IPS DF 4.7 (cell line): Measurements from ENCODE around the gene SLC17A4.

Experiments used
- DNase-seq: peaks from one replicate; pipeline ENCODE4 v3.0.0-alpha.2; 2013; ENCODE audit warnings: low spot score; ENCODE audit errors: extremely low read depth

SLC17A4 gene

GRCh38 chr6:25749837-25750236 is 4.7 kb upstream of the SLC17A4 start:
- DNase-seq: no peak

GRCh38 chr6:25750906-25751305 is 3.6 kb upstream of the SLC17A4 start:
- no peak for DNase-seq

DNA sequence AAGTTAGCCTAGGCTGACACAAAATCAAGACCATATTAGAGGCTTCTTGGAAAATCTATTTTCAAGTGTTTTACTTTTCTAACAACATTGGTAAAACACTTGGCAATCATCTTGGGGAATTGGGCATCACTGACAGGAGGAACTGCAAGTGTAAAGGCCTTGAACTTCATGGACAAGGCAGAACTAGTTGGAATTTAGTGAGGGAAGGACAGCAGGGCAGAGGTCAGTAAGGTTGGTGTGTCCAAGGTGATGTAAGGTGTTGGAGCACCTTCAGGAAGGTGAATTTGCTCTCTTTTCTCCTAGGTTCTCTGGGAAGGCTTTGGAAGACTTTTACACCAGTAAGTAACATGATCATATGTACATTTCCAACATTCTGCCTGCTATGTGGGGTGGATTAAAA is 1.5 kb upstream of the SLC17A4 start:
- DNase-seq: no peak

DNA sequence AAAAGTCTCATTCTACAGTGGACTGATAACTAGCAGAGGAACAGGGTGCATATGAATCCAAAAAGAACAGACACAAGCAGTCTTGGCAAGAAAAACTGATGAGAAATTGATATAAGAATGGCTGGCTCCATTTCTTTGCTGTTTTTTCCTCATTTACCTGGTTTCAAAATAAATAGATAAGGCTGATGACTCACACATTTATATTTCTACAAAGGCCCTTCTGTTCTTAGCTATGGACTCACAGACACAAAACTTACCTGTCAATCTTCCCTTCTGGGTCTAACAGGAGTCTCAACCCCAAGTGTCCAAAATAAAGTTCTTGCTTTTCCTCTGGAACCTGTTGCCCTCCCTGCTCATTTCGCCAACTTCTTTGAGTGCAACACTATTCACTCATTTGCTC is 941 bp downstream of the SLC17A4 start:
- no peak for DNase-seq

GRCh38 chr6:25756382-25757363 is 2.1 kb downstream of the SLC17A4 start:
- DNase-seq: no peak

GRCh38 chr6:25757936-25758642 is 3.5 kb downstream of the SLC17A4 start:
- no peak for DNase-seq

GRCh38 chr6:25764611-25765010 is 10.1 kb downstream of the SLC17A4 start:
- DNase-seq: no peak

DNA sequence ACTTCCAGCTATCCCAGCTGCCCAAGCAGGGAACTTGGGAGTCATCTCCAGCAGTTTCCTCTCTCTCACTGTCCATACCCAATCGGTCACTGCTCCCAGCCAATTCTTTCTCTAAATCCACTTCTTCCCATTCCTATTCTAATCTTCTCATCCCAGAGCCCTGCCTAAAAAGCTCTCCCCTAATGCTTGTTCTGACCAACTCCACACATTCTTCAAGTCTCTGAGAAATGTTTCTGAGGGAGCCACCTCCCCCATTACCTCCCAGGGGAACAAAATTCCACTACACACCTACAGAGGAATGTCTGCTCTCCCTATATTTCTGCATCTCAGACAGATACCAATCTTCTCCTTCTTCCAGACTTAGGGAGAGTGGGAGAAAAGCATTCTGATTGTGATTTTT is 14.0 kb downstream of the SLC17A4 start:
- DNase-seq: no peak

DNA sequence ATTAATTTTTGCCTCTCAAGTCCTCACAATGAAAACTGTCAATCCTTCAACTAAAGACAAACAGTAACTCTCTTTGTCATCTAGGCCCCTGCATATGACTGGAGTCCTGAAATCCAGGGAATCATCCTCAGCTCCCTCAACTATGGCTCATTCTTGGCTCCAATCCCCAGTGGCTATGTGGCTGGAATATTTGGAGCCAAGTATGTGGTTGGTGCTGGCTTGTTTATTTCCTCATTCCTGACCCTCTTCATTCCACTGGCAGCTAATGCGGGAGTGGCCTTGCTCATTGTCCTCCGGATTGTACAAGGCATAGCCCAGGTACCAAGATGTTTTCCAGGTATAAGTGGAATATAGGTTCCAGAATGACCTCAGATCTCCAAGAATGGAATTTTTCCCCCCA is 15.4 kb downstream of the SLC17A4 start:
- no peak for DNase-seq

DNA sequence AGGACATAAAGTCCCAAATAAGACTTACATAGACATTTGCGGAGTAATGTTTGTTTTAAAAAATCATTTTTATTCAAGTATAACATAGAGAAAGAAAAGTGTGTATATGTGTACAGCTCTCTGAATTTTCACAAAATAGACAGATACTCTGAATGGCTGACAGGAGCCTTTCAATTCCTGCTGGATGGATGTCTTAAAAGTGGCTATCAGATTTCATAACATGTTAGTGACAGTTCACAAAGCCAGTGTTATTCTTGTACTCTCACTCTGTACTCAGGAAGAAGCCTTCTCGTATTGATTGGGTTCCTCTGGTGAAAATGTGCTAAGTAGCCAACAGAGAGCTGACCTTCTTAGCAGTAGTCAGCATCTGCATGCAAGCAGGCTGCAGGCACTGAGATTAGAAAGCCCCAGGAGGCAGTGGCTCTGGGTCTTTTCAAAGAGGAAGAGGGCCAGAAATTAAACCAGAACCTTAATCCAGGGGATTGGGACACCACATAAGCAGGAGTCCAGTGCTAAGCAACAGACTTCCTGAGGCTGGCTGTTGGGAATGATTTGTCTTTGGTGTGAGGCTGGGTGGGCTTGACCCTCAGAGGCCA is 19.7 kb downstream of the SLC17A4 start:
- DNase-seq: no peak

GRCh38 chr6:25777031-25777430 is 22.5 kb downstream of the SLC17A4 start:
- no peak for DNase-seq

DNA sequence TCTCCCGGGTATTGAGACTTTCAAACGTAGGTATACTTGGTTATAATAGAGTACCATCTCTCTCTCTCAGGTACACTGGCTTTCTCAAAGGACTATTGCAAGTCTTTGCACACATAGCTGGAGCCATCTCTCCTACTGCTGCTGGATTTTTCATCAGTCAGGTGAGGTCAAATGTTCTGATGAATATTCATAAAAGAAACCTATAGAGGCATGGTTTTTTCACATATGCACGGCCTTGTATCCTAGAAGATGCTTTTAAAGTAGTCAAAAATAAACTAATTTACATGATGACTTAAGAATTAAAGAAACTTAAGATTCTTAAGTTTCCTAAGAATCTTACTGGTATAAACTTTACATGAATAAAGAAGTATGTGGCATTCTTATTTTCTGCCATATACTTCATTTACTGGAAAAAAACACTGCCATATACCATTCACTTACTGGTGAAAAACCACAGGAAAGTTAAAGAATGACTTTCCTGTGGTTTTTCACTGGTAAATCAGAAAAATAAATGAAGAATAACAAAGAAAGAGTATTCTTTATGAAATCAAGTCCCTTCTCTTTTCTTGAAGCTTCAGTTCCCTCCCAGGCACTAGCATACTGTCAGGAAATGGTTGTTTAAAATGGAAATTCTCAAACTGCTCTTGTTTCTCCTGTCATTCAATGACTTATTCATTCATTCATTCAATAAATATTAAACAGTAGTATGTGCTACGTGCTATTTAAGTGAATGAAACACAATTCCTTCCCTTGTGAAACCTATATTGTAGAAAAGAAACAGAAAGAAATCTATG is 23.5 kb downstream of the SLC17A4 start:
- DNase-seq: no peak

DNA sequence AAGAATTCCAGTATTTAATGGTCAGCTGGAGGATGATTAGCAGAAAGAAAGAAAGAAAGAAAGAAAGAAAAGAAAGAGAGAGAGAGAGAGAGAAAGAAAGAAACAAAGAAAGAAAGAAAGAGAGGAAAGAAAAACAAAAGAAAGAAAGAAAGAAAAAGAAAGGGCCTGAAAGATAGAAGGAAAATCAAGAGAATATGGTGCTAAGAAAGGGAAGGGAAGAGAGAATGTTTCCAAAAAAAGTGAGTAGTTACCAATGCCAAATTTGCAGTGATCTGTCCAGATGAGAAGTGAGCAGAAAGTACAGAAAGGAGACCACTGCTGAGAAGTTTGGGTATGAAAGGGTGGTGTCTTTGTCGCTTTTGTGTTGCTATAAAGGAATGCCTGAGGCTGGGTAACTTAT is 26.6 kb downstream of the SLC17A4 start:
- DNase-seq: no peak

DNA sequence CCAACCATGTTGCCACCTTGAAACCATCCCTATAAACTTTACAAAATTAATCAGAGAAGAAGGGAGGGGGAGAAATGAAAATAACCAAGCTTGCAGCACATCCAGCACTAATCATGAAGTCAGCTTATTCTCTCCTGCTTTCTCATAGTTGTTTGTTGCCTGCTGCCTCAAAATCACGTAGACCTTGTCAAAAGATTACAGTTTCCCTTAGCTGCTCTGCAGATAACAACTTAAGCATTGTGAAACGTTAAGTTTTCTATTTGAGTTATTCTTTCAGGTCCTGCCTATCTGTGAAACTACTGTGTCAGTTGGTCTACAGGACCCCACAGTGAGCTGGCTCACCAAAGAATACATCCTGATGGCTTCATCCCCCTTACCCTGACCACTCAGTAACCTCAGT is 32.9 kb downstream of the SLC17A4 start:
- DNase-seq: no peak

DNA sequence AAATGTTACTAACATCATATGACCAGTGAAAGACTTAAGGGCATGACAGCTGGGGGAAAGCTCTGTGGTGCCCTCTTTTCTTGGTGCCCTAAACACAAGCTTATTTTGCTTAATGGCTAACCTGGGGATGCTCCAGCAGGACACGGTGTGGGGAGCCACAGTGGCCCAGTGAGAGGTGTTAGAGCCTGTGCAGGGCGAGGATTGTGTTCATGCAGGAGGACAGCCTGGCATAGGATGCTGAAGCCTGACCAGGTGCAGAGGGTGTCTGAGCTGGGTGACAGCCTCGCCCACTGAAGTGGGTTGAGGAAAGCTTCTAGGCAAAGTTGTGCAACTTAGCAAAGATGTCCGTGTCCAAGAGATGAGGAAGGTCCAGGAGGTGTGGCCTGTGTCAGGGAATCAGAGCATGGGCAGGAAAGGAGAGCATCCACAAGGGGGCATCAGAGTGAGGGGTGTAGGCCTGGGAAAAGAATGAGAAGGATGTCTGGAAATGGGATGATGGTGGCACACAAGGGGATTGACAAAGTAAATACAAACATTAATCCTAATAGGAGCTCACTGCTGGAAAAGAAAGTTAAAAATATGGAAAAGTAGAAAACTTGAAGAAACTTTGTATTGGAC is 33.9 kb downstream of the SLC17A4 start:
- peak; percentile 44 for DNase-seq

- DNase-seq: no peak
Observed at GRCh38 chr6:25789475-25789874, 34.9 kb downstream of the SLC17A4 start.

- no peak for DNase-seq
Observed at GRCh38 chr6:25792016-25792415, 37.5 kb downstream of the SLC17A4 start.

DNA sequence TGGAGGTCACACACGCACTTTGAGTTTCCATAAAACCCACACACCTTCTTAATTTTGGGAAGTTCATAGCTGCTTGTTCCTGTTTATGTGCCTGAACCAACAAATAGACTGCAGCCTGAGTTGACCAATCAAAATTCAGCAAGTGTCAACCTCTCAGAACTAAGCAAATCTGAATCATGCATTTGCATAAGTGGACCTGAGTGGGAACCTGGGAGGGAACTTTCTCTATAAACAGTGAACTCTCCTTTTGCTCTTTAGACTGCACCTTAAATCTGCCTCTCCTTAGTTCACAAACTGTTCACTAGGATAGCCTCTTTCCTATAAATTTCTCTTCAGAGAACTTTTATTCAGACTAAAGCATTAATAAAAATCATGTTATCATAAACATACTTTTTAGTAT is 39.4 kb downstream of the SLC17A4 start:
- no peak for DNase-seq

DNA sequence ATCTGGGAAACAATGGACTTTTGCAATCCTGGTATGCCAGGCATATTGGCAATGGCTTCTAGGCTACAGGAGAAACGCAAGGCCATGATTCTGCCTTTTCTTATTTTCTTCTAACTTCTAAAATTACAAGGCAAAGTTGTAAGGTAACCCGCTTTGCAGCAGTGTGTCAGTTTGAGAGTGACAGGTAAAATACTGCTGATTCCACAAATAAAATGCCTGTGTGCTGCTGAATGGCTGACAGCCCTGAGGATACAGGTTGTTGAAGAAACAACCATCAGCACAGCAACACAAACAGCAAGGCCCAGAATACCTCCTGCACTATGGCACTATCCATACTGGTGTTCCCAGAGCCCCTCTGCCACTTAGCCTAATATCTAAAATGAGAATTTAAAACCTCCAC is 40.2 kb downstream of the SLC17A4 start:
- DNase-seq: no peak

- no peak for DNase-seq
Observed at GRCh38 chr6:25801436-25801835, 46.9 kb downstream of the SLC17A4 start.

GRCh38 chr6:25804804-25805203 is 50.3 kb downstream of the SLC17A4 start:
- no peak for DNase-seq
